ENCODE results near the gene IFT172.
"Not testable (repeated sequence)": the region's sequence is repeated elsewhere in the genome, so short reads cannot be mapped to it uniquely, and the experiment has no call there.

IFT172 gene, protein sequence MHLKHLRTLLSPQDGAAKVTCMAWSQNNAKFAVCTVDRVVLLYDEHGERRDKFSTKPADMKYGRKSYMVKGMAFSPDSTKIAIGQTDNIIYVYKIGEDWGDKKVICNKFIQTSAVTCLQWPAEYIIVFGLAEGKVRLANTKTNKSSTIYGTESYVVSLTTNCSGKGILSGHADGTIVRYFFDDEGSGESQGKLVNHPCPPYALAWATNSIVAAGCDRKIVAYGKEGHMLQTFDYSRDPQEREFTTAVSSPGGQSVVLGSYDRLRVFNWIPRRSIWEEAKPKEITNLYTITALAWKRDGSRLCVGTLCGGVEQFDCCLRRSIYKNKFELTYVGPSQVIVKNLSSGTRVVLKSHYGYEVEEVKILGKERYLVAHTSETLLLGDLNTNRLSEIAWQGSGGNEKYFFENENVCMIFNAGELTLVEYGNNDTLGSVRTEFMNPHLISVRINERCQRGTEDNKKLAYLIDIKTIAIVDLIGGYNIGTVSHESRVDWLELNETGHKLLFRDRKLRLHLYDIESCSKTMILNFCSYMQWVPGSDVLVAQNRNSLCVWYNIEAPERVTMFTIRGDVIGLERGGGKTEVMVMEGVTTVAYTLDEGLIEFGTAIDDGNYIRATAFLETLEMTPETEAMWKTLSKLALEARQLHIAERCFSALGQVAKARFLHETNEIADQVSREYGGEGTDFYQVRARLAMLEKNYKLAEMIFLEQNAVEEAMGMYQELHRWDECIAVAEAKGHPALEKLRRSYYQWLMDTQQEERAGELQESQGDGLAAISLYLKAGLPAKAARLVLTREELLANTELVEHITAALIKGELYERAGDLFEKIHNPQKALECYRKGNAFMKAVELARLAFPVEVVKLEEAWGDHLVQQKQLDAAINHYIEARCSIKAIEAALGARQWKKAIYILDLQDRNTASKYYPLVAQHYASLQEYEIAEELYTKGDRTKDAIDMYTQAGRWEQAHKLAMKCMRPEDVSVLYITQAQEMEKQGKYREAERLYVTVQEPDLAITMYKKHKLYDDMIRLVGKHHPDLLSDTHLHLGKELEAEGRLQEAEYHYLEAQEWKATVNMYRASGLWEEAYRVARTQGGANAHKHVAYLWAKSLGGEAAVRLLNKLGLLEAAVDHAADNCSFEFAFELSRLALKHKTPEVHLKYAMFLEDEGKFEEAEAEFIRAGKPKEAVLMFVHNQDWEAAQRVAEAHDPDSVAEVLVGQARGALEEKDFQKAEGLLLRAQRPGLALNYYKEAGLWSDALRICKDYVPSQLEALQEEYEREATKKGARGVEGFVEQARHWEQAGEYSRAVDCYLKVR (N-terminal part only)

GRCh38 chr2:27489498-27490397 is at the start of gene IFT172:
IFT172 (minus strand) TSS chr2:27489743; CDS start chr2:27489653, 90 bp downstream.
- DNase-seq (ENCODE audit: low read depth in 2 of 2), result peak; percentile 91

DNA sequence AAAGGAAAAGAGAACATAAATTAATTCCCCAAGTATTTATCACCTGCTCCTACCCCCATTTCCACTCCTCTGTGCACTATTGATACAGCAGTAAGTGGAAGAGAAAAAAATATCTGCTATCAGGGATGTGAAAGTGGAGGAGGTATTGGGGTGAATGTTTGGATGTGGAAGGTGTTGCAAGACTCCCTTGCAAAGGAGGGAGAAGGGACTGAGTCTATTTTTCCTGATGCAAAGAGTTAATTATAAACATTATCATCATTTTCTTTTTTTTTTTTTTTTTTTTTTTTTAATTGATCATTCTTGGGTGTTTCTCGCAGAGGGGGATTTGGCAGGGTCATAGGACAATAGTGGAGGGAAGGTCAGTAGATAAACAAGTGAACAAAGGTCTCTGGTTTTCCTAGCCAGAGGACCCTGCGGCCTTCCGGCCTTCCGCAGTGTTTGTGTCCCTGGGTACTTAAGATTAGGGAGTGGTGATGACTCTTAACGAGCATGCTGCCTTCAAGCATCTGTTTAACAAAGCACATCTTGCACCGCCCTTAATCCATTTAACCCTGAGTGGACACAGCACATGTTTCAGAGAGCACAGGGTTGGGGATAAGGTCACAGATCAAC is 49.4 kb upstream of the IFT172 start:
- DNase-seq (ENCODE audit: low read depth in 2 of 2), result not testable (repeated sequence)

- DNase-seq (ENCODE audit: low read depth in 2 of 2), result no peak
Measured at GRCh38 chr2:27537287-27537686, 47.7 kb upstream of the IFT172 start.

DNA sequence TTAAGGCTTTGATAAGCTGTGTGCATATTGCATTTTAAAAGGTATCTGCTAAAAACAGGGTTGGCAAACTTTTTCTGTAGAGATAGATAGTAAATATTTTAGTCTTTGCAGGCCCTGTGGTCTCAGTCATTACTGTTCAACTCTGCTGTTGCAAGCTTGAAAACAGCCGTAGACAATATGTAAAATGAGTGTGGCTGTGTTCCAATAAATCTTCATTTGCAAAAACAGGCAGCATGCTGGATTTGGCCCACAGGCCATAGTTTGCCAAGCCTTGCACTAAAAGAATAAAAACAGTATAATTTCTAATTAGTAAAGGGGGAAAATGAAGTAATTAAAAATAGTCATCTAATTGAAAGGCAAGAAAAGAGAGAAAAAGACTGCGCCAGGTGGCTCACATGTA is 42.4 kb upstream of the IFT172 start:
- DNase-seq (ENCODE audit: low read depth in 2 of 2), result no peak

GRCh38 chr2:27527182-27527581 is 37.6 kb upstream of the IFT172 start:
- DNase-seq (ENCODE audit: low read depth in 2 of 2), result no peak

GRCh38 chr2:27522400-27522945 is 32.9 kb upstream of the IFT172 start:
- DNase-seq (ENCODE audit: low read depth in 2 of 2), result no peak

- no peak for DNase-seq (ENCODE audit: low read depth in 2 of 2)
Measured at GRCh38 chr2:27520316-27520715, 30.8 kb upstream of the IFT172 start.

DNA sequence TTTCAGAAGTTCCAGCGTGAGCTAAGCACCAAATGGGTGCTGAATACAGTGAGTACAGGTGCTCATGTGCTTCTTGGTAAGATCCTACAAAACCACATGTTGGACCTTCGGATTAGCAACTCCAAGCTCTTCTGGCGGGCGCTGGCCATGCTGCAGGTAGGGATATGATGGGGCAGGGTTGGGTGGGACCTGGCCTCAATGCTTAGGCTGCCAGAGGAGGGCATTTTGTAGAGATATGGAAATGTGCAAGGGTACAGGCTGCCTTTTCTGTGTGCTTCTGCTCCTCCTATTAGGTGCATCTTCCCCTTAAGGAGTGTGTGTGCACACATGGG is 29.2 kb upstream of the IFT172 start:
- DNase-seq (ENCODE audit: low read depth in 2 of 2), result no peak

DNA sequence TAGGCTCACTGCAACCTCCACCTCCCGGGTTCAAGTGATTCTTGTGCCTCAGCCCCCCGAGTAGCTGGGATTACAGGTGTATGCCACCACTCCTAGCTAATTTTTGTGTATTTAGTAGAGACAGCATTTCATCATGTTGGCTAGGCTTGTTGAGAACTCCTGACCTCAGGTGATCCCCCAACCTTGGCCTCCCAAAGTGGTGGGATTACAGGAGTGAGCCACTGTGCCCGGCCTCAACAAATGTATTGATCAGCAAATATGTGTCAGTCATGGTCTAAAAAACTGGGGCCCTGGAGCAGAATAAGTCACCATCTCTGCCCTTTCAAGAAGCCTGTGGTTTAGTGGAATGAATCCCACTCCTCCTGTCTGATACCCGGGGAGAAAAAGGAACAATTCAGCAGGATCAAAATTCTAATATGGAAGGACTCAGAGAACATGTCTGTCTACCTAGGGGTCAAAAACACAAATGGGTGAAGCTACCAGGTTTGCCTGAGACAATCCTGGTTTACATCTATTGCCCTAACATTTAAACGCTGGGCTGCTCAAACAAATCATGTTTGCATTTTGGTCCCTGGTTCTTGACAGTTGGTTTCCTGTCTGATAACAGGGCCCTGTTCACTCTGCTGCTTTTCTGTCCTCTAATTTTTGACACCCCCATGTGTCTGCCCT is 28.7 kb upstream of the IFT172 start:
- DNase-seq (ENCODE audit: low read depth in 2 of 2), result no peak

- DNase-seq (ENCODE audit: low read depth in 2 of 2), result no peak
Measured at GRCh38 chr2:27509326-27509725, 19.8 kb upstream of the IFT172 start.

DNA sequence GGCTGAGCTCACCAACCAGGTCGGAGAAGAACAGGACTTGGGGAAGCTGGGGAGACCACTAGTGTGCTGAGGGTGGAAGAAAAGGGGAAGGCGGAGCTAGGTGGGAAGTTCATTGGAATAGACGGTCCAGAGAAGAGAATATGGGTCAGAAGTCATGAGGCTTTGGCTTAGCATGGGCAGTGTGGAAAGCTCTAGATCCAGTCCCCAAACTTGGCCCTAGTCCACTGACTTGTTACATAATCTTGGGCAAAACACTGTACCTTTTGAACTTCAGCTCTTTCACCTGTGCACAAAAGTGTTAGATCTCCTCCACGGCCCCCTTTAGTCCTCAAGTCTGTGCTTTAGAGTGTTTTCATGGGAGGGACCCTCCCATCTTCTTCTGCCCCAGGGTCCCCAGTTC is 17.8 kb upstream of the IFT172 start:
- DNase-seq (ENCODE audit: low read depth in 2 of 2), result no peak

DNA sequence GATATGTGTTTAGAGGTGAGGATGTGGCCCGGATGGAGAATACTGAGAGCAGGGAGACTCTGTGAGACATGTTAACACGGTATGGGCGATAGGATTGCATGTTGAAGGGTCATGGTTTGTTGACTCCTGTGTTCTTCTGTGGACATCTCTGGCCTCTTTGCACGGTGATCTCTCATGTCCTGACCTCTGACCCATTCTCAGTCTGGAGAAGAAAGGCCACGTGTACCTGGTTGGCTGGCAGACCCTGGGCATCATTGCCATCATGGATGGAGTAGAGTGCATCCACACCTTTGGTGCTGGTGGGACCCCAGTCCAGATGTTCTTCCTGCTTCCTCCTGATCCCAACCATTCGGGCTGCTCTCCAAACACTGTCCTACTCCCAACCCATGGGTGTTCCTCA is 17.0 kb upstream of the IFT172 start:
- no peak for DNase-seq (ENCODE audit: low read depth in 2 of 2)

- DNase-seq (ENCODE audit: low read depth in 2 of 2), result no peak
Measured at GRCh38 chr2:27502142-27502541, 12.6 kb upstream of the IFT172 start.

DNA sequence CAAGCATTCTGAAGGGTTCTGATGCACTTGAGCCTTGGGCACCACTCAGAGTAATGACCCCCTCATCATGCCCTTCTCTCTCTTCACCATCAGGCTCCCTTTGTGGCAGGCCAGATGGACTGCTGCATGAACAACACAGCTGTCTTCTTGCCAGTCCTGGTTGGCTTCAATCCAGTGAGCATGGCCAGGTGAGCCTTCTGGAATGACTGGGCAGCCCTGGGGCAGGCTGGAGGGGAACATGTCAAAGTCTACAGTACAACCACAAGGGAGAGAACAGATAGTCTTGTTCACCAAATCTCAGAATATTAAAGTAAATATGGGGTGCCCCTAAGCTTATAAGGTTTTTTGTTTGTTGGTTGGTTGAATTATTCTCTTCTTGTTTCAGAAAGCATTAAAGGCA is 11.5 kb upstream of the IFT172 start:
- no peak for DNase-seq (ENCODE audit: low read depth in 2 of 2)

GRCh38 chr2:27498975-27499374 is 9.4 kb upstream of the IFT172 start:
- DNase-seq (ENCODE audit: low read depth in 2 of 2), result no peak

GRCh38 chr2:27497288-27497627 is 7.7 kb upstream of the IFT172 start:
- DNase-seq (ENCODE audit: low read depth in 2 of 2), result no peak

DNA sequence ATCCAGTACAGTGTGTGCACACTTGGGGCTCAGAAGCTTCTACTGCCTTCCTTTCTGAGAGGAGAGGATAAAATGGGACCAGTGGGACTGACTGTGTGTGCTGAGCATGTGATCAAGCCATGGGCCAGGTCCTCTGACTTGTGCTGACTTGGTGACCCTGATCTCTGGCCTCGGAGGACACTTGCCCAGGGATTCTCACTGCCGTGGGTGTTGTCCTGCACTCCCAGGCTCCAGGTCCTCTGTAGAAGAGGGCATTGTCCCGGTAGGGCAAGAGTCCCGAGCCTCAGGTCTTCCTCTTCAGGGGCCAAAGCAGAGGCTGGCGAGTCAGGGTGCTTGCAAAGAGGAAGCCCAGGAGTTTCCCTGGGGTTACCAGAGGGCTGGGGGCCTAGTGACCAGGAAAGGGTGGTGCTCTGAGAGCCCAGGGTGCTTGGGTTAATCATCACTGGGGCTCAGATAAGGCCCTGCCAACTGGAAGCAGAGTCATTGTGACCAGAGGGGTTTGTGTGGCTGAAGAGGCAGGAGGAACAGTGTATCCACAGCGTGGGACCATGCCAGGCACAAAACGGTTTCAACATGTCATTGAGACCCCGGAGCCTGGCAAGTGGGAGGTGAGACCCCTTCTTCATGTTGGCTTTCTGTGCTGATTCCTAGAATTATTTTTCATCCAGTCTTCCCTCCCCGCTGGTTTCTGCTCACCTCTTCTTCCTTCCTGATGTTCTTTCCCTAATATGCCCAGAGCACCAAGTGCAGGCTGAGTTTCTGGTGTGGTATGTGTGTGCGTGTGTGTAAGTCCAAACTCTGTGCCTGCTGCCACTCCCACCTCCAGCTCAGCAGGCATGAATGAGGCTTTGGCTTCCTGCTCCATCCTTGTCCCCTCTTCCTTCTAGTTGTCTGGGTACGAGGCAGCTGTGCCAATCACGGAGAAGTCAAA is 7.1 kb upstream of the IFT172 start, which contains the start of gene GCKR:
GCKR (plus strand) TSS at position 483 of the 931 bp plus-strand sequence; CDS start at position 549, 66 bp downstream.
- DNase-seq (ENCODE audit: low read depth in 2 of 2), result no peak

- DNase-seq (ENCODE audit: low read depth in 2 of 2), result no peak
Measured at GRCh38 chr2:27495840-27496356, 6.4 kb upstream of the IFT172 start.
